Astrocyte (in vitro differentiated cells and primary cell): ENCODE measurements around the gene TBCA.

Source experiments
- EZH2 ChIP-seq: IDR thresholded peaks from 2 replicates; pipeline ENCODE4 v1.6.1; 2012; ENCODE audit warnings: mild to moderate bottlenecking, low read length, inconsistent platforms; ENCODE audit not compliant: insufficient read depth
- TF ChIP-seq, protein P1 (sequence below): IDR thresholded peaks from 2 replicates; pipeline ENCODE4 v1.5.1; 2011; ENCODE audit warnings: low read depth, mild to moderate bottlenecking, inconsistent platforms, low read length, moderate library complexity; ENCODE audit not compliant: insufficient read depth

DNA sequence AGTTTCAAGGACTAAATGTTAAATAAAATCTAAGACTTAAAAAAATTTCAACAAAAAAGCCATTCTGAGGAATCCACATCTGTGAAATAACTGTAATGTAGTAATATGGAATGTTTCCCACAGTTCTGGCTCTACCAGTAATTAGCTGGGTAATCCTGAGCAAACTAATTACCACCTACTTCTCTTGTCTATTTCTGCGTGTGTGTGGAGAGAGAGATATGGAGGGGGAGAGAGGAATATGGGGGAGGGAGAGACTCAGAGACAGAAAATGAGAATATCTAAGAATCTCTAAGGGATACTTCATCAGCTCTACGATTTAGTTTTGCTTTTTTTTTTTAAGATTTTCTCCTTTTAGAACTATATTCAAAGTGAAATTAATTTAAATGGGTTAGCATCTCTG lies 28.0 kb downstream of the TBCA start:
- TF ChIP-seq, protein P1, sequence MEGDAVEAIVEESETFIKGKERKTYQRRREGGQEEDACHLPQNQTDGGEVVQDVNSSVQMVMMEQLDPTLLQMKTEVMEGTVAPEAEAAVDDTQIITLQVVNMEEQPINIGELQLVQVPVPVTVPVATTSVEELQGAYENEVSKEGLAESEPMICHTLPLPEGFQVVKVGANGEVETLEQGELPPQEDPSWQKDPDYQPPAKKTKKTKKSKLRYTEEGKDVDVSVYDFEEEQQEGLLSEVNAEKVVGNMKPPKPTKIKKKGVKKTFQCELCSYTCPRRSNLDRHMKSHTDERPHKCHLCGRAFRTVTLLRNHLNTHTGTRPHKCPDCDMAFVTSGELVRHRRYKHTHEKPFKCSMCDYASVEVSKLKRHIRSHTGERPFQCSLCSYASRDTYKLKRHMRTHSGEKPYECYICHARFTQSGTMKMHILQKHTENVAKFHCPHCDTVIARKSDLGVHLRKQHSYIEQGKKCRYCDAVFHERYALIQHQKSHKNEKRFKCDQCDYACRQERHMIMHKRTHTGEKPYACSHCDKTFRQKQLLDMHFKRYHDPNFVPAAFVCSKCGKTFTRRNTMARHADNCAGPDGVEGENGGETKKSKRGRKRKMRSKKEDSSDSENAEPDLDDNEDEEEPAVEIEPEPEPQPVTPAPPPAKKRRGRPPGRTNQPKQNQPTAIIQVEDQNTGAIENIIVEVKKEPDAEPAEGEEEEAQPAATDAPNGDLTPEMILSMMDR: no peak
- TF ChIP-seq EZH2: no peak
